Effector memory CD4-positive, alpha-beta T cell (primary cell): Measurements from ENCODE around the gene GRID2IP.

Source experiments
- DNase-seq, 3 donors: peaks; one replicate each; pipeline ENCODE4 v3.0.0-alpha.2; 2020
- H3K27ac ChIP-seq: 2 replicates; pipeline ENCODE4 v1.7.0; 2013; ENCODE audit warnings: mild to moderate bottlenecking, low read length, moderate library complexity; ENCODE audit not compliant: insufficient read depth, poor library complexity, severe bottlenecking
- H3K27me3 ChIP-seq: replicated peaks from 2 replicates; pipeline ENCODE4 v1.7.0; 2013; ENCODE audit warnings: mild to moderate bottlenecking, low read length; ENCODE audit not compliant: insufficient read depth, control insufficient read depth, poor library complexity, severe bottlenecking
- H3K36me3 ChIP-seq: 2 replicates; pipeline ENCODE4 v1.7.0; 2013; ENCODE audit warnings: mild to moderate bottlenecking, low read length, moderate library complexity; ENCODE audit not compliant: control insufficient read depth, insufficient read depth
- H3K4me1 ChIP-seq: 2 replicates; pipeline ENCODE4 v1.7.0; 2013; ENCODE audit warnings: low read length, mild to moderate bottlenecking; ENCODE audit not compliant: control insufficient read depth, insufficient read depth, poor library complexity, severe bottlenecking
- H3K4me3 ChIP-seq: 2 replicates; pipeline ENCODE4 v1.7.0; 2013; ENCODE audit warnings: low read length, low read depth, mild to moderate bottlenecking; ENCODE audit not compliant: insufficient read depth, poor library complexity, severe bottlenecking
- H3K9me3 ChIP-seq: 2 replicates; pipeline ENCODE4 v1.7.0; 2013; ENCODE audit warnings: mild to moderate bottlenecking, low read length, moderate library complexity; ENCODE audit not compliant: control insufficient read depth

GRID2IP gene

GRCh38 chr7:6520163-6520981 lies 30.9 kb downstream of the GRID2IP start:
- DNase-seq = no peak
- Histone ChIP-seq H3K9me3 (no peaks in the 10 kb centered on the region), H3K27me3 (no peaks in the 10 kb centered on the region), H3K27ac (no peak overlapping the region), H3K36me3 (no peaks in the 10 kb centered on the region), H3K4me1 (peaks cover 4% of the 10 kb centered on the region), H3K4me3 (no peak overlapping the region)

DNA sequence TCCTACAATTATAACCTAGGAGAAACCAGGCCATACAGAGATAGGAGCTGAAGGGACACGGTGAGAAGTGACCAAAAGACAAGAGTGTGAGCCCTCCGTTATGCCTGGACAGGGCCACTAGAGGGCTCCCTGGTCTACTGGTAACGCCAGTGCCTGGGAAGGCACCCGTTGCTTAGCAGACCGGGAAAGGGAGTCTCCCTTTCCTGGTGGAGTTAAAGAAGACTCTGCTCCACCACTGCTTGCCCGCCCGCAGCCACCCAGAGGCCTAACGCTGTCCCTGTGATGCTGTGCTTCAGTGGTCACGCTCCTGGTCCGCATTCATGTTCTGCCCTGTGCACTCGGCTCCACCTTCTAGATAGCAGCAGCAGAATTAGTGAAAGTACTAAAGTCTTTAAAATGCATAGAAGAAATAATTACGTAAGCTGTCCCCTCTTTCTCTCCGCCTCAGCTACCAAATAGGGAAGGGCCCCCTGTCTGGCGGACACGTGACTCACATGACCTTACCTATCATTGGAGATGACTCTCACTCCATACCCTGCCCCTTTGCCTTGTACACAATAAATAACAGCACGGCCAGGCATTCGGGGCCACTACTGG lies 34.8 kb downstream of the GRID2IP start:
- H3K4me3 ChIP-seq = peak overlapping the region; percentile 49
- no peaks in the 10 kb centered on the region for H3K27me3 ChIP-seq
- H3K4me1 ChIP-seq = peaks cover 4% of the 10 kb centered on the region
- H3K36me3 ChIP-seq = no peaks in the 10 kb centered on the region
- no peak overlapping the region for H3K27ac ChIP-seq
- peak; percentile 23 to 42 (median 34) for DNase-seq
- no peaks in the 10 kb centered on the region for H3K9me3 ChIP-seq

GRCh38 chr7:6513541-6513940 lies 37.7 kb downstream of the GRID2IP start:
- no peak for DNase-seq
- no peaks in the 10 kb centered on the region for H3K36me3 ChIP-seq
- H3K9me3 ChIP-seq = no peaks in the 10 kb centered on the region
- H3K27ac ChIP-seq = no peak overlapping the region
- no peak overlapping the region for H3K4me3 ChIP-seq
- H3K4me1 ChIP-seq = peaks cover 4% of the 10 kb centered on the region
- H3K27me3 ChIP-seq = no peaks in the 10 kb centered on the region

- no peak overlapping the region for H3K4me3 ChIP-seq
- H3K9me3 ChIP-seq = no peaks in the 10 kb centered on the region
- no peak for DNase-seq
- no peak overlapping the region for H3K27ac ChIP-seq
- H3K27me3 ChIP-seq = no peaks in the 10 kb centered on the region
- H3K36me3 ChIP-seq = no peaks in the 10 kb centered on the region
- H3K4me1 ChIP-seq = peaks cover 4% of the 10 kb centered on the region
Observed at GRCh38 chr7:6512892-6513291, 38.4 kb downstream of the GRID2IP start.

- H3K9me3 ChIP-seq = no peaks in the 10 kb centered on the region
- no peaks in the 10 kb centered on the region for H3K27me3 ChIP-seq
- H3K36me3 ChIP-seq = no peaks in the 10 kb centered on the region
- no peaks in the 10 kb centered on the region for H3K4me1 ChIP-seq
- H3K27ac ChIP-seq = no peak overlapping the region
- DNase-seq = no peak
- no peak overlapping the region for H3K4me3 ChIP-seq
Observed at GRCh38 chr7:6510476-6511133, 40.7 kb downstream of the GRID2IP start.

GRCh38 chr7:6508950-6509349 lies 42.3 kb downstream of the GRID2IP start:
- Histone ChIP-seq H3K4me3 (no peak overlapping the region), H3K4me1 (peaks cover 7% of the 10 kb centered on the region), H3K27ac (no peak overlapping the region), H3K9me3 (no peaks in the 10 kb centered on the region), H3K36me3 (no peaks in the 10 kb centered on the region), H3K27me3 (no peaks in the 10 kb centered on the region)
- DNase-seq = no peak

DNA sequence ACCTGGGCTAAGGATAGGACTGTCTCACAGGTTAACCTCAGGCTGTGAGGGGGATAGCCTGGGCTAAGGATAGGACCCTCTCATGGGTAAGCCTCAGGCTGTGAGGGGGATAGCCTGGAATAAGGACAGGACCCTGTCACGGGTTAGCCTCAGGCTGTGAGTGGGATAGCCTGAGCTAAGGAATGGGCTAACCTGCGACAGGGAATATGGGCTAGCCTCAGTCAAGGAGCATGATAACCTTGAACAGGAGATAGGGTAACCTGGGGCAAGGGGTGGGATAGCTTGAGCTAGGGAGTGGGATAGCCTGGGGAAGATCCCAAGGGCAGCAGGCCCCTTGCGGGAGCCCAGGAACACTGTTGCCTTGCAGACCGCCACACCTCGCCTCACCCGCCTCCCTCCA lies 42.7 kb downstream of the GRID2IP start:
- Histone ChIP-seq H3K27me3 (no peaks in the 10 kb centered on the region), H3K27ac (no peak overlapping the region), H3K4me3 (no peak overlapping the region), H3K9me3 (no peaks in the 10 kb centered on the region), H3K4me1 (peaks cover 7% of the 10 kb centered on the region), H3K36me3 (no peaks in the 10 kb centered on the region)
- no peak for DNase-seq

DNA sequence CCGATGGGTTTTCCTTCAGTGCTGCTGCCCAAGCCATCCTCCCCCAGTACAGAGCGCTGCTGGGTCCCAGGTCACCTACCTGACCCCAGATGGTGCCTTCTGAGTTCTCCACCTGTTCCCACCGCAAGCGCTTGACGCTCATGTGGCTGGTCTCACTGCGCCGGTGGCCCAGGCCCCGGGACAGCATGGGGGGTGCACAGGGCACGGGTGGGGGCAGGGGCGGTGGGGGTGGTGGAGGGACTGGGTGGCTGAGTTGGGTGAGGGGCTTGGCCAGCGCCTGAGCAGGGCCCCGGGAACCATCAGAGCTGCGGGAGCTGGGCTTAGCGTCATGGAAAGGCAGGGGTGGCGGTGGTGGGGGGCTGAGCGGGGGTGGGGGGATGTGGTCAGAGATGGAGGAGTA lies 43.4 kb downstream of the GRID2IP start:
- no peak overlapping the region for H3K27ac ChIP-seq
- H3K4me1 ChIP-seq = peaks cover 13% of the 10 kb centered on the region
- H3K36me3 ChIP-seq = no peaks in the 10 kb centered on the region
- no peaks in the 10 kb centered on the region for H3K27me3 ChIP-seq
- no peaks in the 10 kb centered on the region for H3K9me3 ChIP-seq
- no peak overlapping the region for H3K4me3 ChIP-seq
- DNase-seq = no peak

GRCh38 chr7:6505685-6506559 lies 45.3 kb downstream of the GRID2IP start:
- Histone ChIP-seq H3K36me3 (no peaks in the 10 kb centered on the region), H3K4me1 (peaks cover 14% of the 10 kb centered on the region), H3K27ac (no peak overlapping the region), H3K27me3 (no peaks in the 10 kb centered on the region), H3K4me3 (no peak overlapping the region), H3K9me3 (no peaks in the 10 kb centered on the region)
- DNase-seq = no peak
